HEK293 (cell line): ENCODE measurements around the gene RRAGC.
A peak's percentile ranks its signal among the peaks of the same experiment; 100 is the strongest.

Experiments used
- BCL11B ChIP-seq: fragments of 450-650 bp; formaldehyde crosslinking; IDR thresholded peaks from 2 replicates; pipeline ENCODE4 v1.5.1; 2016; ENCODE audit warnings: low read depth, missing biosample characterization, missing genetic modification characterization
- FEZF1 ChIP-seq: fragments of 450-650 bp; formaldehyde crosslinking; IDR thresholded peaks from 2 replicates; pipeline ENCODE4 v1.5.1; 2016; ENCODE audit warnings: missing biosample characterization, missing genetic modification characterization
- GLI2 ChIP-seq: fragments of 450-650 bp; formaldehyde crosslinking; IDR thresholded peaks from 2 replicates; pipeline ENCODE4; 2017; ENCODE audit warnings: missing biosample characterization, missing genetic modification characterization, low read depth, borderline replicate concordance
- GLI4 ChIP-seq: fragments of 450-650 bp; formaldehyde crosslinking; IDR thresholded peaks from 2 replicates; pipeline ENCODE4 v1.5.1; 2016; ENCODE audit warnings: missing biosample characterization, missing genetic modification characterization
- KLF17 ChIP-seq: fragments of 450-650 bp; formaldehyde crosslinking; IDR thresholded peaks from 2 replicates; pipeline ENCODE4 v1.5.1; 2016; ENCODE audit warnings: missing biosample characterization, missing genetic modification characterization
- PRDM1 ChIP-seq: fragments of 450-650 bp; formaldehyde crosslinking; IDR thresholded peaks from 2 replicates; pipeline ENCODE4; 2016; ENCODE audit warnings: missing biosample characterization, missing genetic modification characterization
- ZFP3 ChIP-seq: fragments of 450-650 bp; formaldehyde crosslinking; IDR thresholded peaks from 2 replicates; pipeline ENCODE4 v1.5.1; 2016; ENCODE audit warnings: low read depth, missing biosample characterization, missing genetic modification characterization
- ZFP37 ChIP-seq: fragments of 450-650 bp; formaldehyde crosslinking; IDR thresholded peaks from 2 replicates; pipeline ENCODE4 v1.5.1; 2016; ENCODE audit warnings: missing biosample characterization, missing genetic modification characterization
- ZIC2 ChIP-seq: fragments of 450-650 bp; formaldehyde crosslinking; IDR thresholded peaks from 2 replicates; pipeline ENCODE4 v1.5.1; 2016; ENCODE audit warnings: missing biosample characterization, missing genetic modification characterization
- ZNF138 ChIP-seq: fragments of 450-650 bp; formaldehyde crosslinking; IDR thresholded peaks from 2 replicates; pipeline ENCODE4 v1.5.1; 2016; ENCODE audit warnings: missing biosample characterization, missing genetic modification characterization, borderline replicate concordance
- ZNF148 ChIP-seq: fragments of 450-650 bp; formaldehyde crosslinking; IDR thresholded peaks from 2 replicates; pipeline ENCODE4 v1.5.0; 2017; ENCODE audit warnings: missing biosample characterization, missing genetic modification characterization, borderline replicate concordance
- ZNF2 ChIP-seq: fragments of 450-650 bp; formaldehyde crosslinking; IDR thresholded peaks from 2 replicates; pipeline ENCODE4 v1.5.1; 2016; ENCODE audit warnings: missing biosample characterization, missing genetic modification characterization
- ZNF214 ChIP-seq: fragments of 450-650 bp; formaldehyde crosslinking; IDR thresholded peaks from 2 replicates; pipeline ENCODE4 v1.5.1; 2017; ENCODE audit warnings: missing biosample characterization, mild to moderate bottlenecking, missing genetic modification characterization, borderline replicate concordance
- ZNF221 ChIP-seq: fragments of 450-650 bp; formaldehyde crosslinking; IDR thresholded peaks from 2 replicates; pipeline ENCODE4 v1.5.1; 2017; ENCODE audit warnings: missing biosample characterization, missing genetic modification characterization, borderline replicate concordance
- ZNF23 ChIP-seq: fragments of 450-650 bp; formaldehyde crosslinking; IDR thresholded peaks from 2 replicates; pipeline ENCODE4 v1.5.1; 2016; ENCODE audit warnings: missing biosample characterization, missing genetic modification characterization, borderline replicate concordance
- ZNF362 ChIP-seq: fragments of 450-650 bp; formaldehyde crosslinking; IDR thresholded peaks from 2 replicates; pipeline ENCODE4 v1.5.1; 2016; ENCODE audit warnings: missing biosample characterization, missing genetic modification characterization
- ZNF394 ChIP-seq: fragments of 450-650 bp; formaldehyde crosslinking; IDR thresholded peaks from 2 replicates; pipeline ENCODE4 v1.5.1; 2016; ENCODE audit warnings: missing biosample characterization, missing genetic modification characterization, mild to moderate bottlenecking, moderate library complexity, borderline replicate concordance
- ZNF398 ChIP-seq: fragments of 450-650 bp; formaldehyde crosslinking; IDR thresholded peaks from 2 replicates; pipeline ENCODE4 v1.5.1; 2017; ENCODE audit warnings: missing biosample characterization, missing genetic modification characterization
- ZNF423 ChIP-seq: fragments of 450-650 bp; formaldehyde crosslinking; IDR thresholded peaks from 2 replicates; pipeline ENCODE4 v1.5.1; 2016; ENCODE audit warnings: missing biosample characterization, missing genetic modification characterization
- ZNF449 ChIP-seq: fragments of 450-650 bp; formaldehyde crosslinking; IDR thresholded peaks from 2 replicates; pipeline ENCODE4 v1.5.1; 2017; ENCODE audit warnings: missing biosample characterization, mild to moderate bottlenecking, missing genetic modification characterization, moderate library complexity
- ZNF529 ChIP-seq: fragments of 450-650 bp; formaldehyde crosslinking; IDR thresholded peaks from 2 replicates; pipeline ENCODE4 v1.5.1; 2017; ENCODE audit warnings: missing genetic modification characterization, missing biosample characterization; ENCODE audit not compliant: insufficient replicate concordance
- ZNF580 ChIP-seq: fragments of 450-650 bp; formaldehyde crosslinking; IDR thresholded peaks from 2 replicates; pipeline ENCODE4 v1.5.1; 2016; ENCODE audit warnings: missing biosample characterization, missing genetic modification characterization
- ZNF585B ChIP-seq: fragments of 450-650 bp; formaldehyde crosslinking; IDR thresholded peaks from 2 replicates; pipeline ENCODE4 v1.5.1; 2016; ENCODE audit warnings: missing biosample characterization, missing genetic modification characterization
- ZNF654 ChIP-seq: fragments of 450-650 bp; formaldehyde crosslinking; IDR thresholded peaks from 2 replicates; pipeline ENCODE4 v1.5.1; 2016; ENCODE audit warnings: low read depth, missing biosample characterization, missing genetic modification characterization
- ZNF707 ChIP-seq: fragments of 450-650 bp; formaldehyde crosslinking; IDR thresholded peaks from 2 replicates; pipeline ENCODE4 v1.5.1; 2016; ENCODE audit warnings: missing biosample characterization, missing genetic modification characterization
- ZNF776 ChIP-seq: fragments of 450-650 bp; formaldehyde crosslinking; IDR thresholded peaks from 2 replicates; pipeline ENCODE4 v1.5.0; 2017; ENCODE audit warnings: missing biosample characterization, missing genetic modification characterization, borderline replicate concordance
- ZNF830 ChIP-seq: fragments of 450-650 bp; IDR thresholded peaks from 2 replicates; pipeline ENCODE4 v1.5.0; 2018; ENCODE audit warnings: missing biosample characterization, missing genetic modification characterization, low read depth, mild to moderate bottlenecking, moderate library complexity
- ZSCAN16 ChIP-seq: fragments of 450-650 bp; formaldehyde crosslinking; IDR thresholded peaks from 2 replicates; pipeline ENCODE4 v1.5.1; 2016; ENCODE audit warnings: missing biosample characterization, missing genetic modification characterization

The RRAGC gene

GRCh38 chr1:38859561-38860453, at the start of gene RRAGC (continued):
- no peak for TF ChIP-seq ZNF221 (tag by site-specific recombination)
- no peak for TF ChIP-seq ZNF214 (tag by site-specific recombination)
- peak; percentile 97 for TF ChIP-seq ZNF580 (tag by site-specific recombination)
- no peak for TF ChIP-seq ZIC2 (tag by site-specific recombination)
- no peak for TF ChIP-seq ZNF707
- TF ChIP-seq ZNF585B (tag by site-specific recombination), result no peak
- TF ChIP-seq ZNF529 (tag by site-specific recombination), result no peak
- TF ChIP-seq ZNF148, result no peak
- TF ChIP-seq ZNF138 (tag by site-specific recombination), result no peak
- TF ChIP-seq ZNF362 (tag by site-specific recombination), result no peak
- TF ChIP-seq FEZF1 (tag by site-specific recombination), result no peak
- peak; percentile 35; the same call in 1 of the 2 replicates for TF ChIP-seq ZNF449
- TF ChIP-seq ZNF2 (tag by site-specific recombination), result 0 out of 2 replicates have a peak, but pooled peaks have one; percentile 28
- no peak for TF ChIP-seq GLI4 (tag by site-specific recombination)
- TF ChIP-seq ZNF394 (tag by site-specific recombination), result peak; percentile 49; the same call in 1 of the 2 replicates
- no peak for TF ChIP-seq ZNF830 (tag by site-specific recombination)
- no peak for TF ChIP-seq GLI2
- TF ChIP-seq ZNF776 (tag by site-specific recombination), result no peak
- TF ChIP-seq ZSCAN16, result no peak
- TF ChIP-seq ZNF423, result no peak
- TF ChIP-seq ZFP3, result no peak
- no peak for TF ChIP-seq BCL11B (tag by site-specific recombination)
- no peak; the same call in 1 of the 2 replicates for TF ChIP-seq ZFP37 (tag by site-specific recombination)
- TF ChIP-seq ZNF654 (tag by site-specific recombination), result no peak
- TF ChIP-seq PRDM1, result no peak
- TF ChIP-seq ZNF398, result peak; percentile 75
- TF ChIP-seq KLF17 (tag by site-specific recombination), result peak; percentile 61; the same call in 1 of the 2 replicates
- no peak for TF ChIP-seq ZNF23 (tag by site-specific recombination)
